SK-N-SH (cell line): ENCODE results near the gene CHST11.

Source experiments
- EZH2phosphoT487 ChIP-seq: fragments of 200-600 bp; sonication (generic); IDR thresholded peaks from 2 replicates; pipeline ENCODE4 v1.6.1; 2017; ENCODE audit warnings: low read depth, mixed run types, mild to moderate bottlenecking, antibody characterized with exemption, moderate library complexity, borderline replicate concordance
- GABPA ChIP-seq: IDR thresholded peaks from 2 replicates; pipeline ENCODE4 v1.4.0; 2012; ENCODE audit warnings: low read depth, mild to moderate bottlenecking
- MAX ChIP-seq: IDR thresholded peaks from 2 replicates; pipeline ENCODE4 v1.4.0; 2012; ENCODE audit warnings: low read depth
- MXI1 ChIP-seq: IDR thresholded peaks from 2 replicates; pipeline ENCODE4 v1.6.1; 2012; ENCODE audit warnings: mild to moderate bottlenecking, low read depth, low read length, improper control_type of control experiment
- NFIC ChIP-seq: IDR thresholded peaks from 2 replicates; pipeline ENCODE4 v1.4.0; 2012; ENCODE audit warnings: borderline replicate concordance
- POLR2AphosphoS5 ChIP-seq: IDR thresholded peaks from 2 replicates; pipeline ENCODE4 v1.6.1; 2012; ENCODE audit warnings: low read depth, low read length
- RCOR1 ChIP-seq: fragments of 150-350 bp; IDR thresholded peaks from 2 replicates; pipeline ENCODE4 v1.6.1; 2017; ENCODE audit warnings: antibody characterized with exemption, low read length
- RFX5 ChIP-seq: IDR thresholded peaks from 2 replicates; pipeline ENCODE4 v1.6.1; 2012; ENCODE audit warnings: mild to moderate bottlenecking, improper control_type of control experiment, low read length
- SMC3 ChIP-seq: IDR thresholded peaks from 2 replicates; pipeline ENCODE4 v1.6.1; 2012; ENCODE audit warnings: low read depth, low read length, improper control_type of control experiment
- TCF12 ChIP-seq: IDR thresholded peaks from 2 replicates; pipeline ENCODE4 v1.4.0; 2012
- TF ChIP-seq, protein P1 (sequence below): fragments of 200-600 bp; sonication (generic); IDR thresholded peaks from 2 replicates; pipeline ENCODE4 v1.6.1; 2017; ENCODE audit warnings: antibody characterized with exemption, mild to moderate bottlenecking, moderate library complexity
- TF ChIP-seq, protein P2 (sequence below): fragments of 150-350 bp; IDR thresholded peaks from 2 replicates; pipeline ENCODE4 v1.6.1; 2016; ENCODE audit warnings: mild to moderate bottlenecking, low read depth, low read length

- no peak for TF ChIP-seq MAX
- TF ChIP-seq, protein P1, sequence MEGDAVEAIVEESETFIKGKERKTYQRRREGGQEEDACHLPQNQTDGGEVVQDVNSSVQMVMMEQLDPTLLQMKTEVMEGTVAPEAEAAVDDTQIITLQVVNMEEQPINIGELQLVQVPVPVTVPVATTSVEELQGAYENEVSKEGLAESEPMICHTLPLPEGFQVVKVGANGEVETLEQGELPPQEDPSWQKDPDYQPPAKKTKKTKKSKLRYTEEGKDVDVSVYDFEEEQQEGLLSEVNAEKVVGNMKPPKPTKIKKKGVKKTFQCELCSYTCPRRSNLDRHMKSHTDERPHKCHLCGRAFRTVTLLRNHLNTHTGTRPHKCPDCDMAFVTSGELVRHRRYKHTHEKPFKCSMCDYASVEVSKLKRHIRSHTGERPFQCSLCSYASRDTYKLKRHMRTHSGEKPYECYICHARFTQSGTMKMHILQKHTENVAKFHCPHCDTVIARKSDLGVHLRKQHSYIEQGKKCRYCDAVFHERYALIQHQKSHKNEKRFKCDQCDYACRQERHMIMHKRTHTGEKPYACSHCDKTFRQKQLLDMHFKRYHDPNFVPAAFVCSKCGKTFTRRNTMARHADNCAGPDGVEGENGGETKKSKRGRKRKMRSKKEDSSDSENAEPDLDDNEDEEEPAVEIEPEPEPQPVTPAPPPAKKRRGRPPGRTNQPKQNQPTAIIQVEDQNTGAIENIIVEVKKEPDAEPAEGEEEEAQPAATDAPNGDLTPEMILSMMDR = no peak
- TF ChIP-seq POLR2AphosphoS5 = no peak
- no peak for TF ChIP-seq RFX5
- TF ChIP-seq, protein P2, sequence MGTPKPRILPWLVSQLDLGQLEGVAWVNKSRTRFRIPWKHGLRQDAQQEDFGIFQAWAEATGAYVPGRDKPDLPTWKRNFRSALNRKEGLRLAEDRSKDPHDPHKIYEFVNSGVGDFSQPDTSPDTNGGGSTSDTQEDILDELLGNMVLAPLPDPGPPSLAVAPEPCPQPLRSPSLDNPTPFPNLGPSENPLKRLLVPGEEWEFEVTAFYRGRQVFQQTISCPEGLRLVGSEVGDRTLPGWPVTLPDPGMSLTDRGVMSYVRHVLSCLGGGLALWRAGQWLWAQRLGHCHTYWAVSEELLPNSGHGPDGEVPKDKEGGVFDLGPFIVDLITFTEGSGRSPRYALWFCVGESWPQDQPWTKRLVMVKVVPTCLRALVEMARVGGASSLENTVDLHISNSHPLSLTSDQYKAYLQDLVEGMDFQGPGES = no peak
- no peak for TF ChIP-seq SMC3
- TF ChIP-seq GABPA = no peak
- TF ChIP-seq NFIC = no peak
- no peak for TF ChIP-seq MXI1
- no peak for TF ChIP-seq RCOR1
- TF ChIP-seq EZH2phosphoT487 = no peak
- no peak for TF ChIP-seq TCF12
These were observed 281.6 kb downstream of the CHST11 start for GRCh38 chr12:104738331-104738730.
